NCI-H2081 (cell line): ENCODE results near the gene MREG.
A peak's percentile ranks its signal among the peaks of the same experiment; 100 is the strongest.
"Not testable (repeated sequence)": the region's sequence is repeated elsewhere in the genome, so short reads cannot be mapped to it uniquely, and the experiment has no call there.

ENCODE experiments used
- DNase-seq, 2 experiments: peaks; one replicate each; lab custom pipeline; 2025; lab: John Stamatoyannopoulos, UW

The MREG gene

GRCh38 chr2:215958257-215958656, 55.1 kb downstream of the MREG start:
- DNase-seq, result no peak

- not testable (repeated sequence) for DNase-seq
Observed at GRCh38 chr2:215957354-215958122, 55.8 kb downstream of the MREG start.

- DNase-seq, result no peak
Observed at GRCh38 chr2:215952860-215953637, 60.3 kb downstream of the MREG start.

DNA sequence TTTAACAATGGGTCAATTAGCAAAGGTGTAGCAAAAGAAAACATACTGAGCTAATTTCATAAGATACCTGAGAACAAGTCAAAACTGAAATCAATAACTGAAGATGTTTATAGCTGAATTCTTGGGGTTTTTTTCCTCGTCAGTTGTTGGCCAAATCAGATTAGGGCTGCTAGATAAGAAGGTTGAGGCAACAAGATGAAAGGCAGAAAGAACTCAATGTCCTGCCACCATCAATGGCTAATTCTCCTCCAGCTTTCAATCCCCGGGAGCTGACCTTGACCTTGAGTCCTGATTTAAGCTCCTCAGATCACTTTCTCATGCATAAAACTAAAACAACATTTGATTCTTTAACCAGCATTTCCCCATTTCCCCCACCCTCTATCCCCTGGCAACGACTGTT, 61.8 kb downstream of the MREG start:
- no peak for DNase-seq

DNA sequence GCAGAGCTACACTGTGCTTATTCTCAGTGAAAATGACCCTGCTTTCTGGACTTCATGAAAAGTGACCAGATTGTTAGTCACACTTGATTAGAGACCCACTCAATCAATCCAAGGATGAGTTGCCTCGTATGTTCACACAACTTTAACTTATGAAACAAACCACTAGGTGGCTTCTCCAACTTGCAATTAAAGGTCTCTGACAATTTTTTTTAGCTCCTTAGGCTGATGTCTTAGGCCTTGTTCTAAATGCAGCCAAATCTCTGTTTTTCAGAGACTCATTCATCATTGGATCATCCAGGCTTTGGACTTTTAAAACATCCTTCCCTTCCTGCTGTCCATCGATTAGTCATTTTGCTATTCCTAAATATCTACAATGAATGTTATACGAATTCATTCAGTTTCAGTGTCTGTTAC, 63.4 kb downstream of the MREG start:
- peak in 1 of 2 experiments; percentile 24 for DNase-seq

GRCh38 chr2:215948051-215948450, 65.3 kb downstream of the MREG start:
- no peak for DNase-seq

DNA sequence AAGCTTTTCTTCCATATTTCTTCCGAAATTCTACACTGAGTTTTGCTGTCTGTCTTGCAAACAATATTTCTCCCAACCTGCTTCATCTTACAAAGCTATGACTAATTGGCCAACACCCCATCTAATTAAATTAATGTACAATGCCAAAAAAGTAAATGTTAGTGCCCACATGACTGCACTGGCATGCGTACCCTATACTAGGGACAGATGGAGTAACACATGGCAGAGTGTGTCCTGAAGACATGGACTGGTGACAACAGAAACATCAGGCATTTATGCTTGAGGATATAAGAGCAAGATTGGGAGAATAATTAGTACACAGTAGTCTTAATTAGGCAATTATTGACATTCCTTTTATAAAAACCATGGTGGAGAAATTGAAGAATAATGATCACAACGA, 66.8 kb downstream of the MREG start:
- DNase-seq, result no peak

DNA sequence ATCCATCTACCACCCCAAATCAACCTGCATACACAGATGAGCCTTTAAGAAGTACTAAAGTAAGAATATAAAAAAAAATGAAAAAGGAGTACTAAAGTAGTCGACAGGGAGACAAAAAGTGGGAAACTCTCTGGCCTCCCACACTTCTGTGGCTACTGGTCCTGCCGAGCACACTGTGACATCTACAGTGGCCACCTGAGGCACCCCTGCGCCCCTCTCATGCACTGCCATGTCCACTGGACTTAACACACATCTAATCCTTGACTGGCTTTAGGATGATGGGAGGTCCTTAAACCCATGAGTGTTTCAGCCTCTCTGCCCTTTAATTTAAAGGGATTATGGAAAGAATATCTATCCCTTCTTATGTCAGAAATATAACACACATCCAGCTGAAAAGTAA, 71.2 kb downstream of the MREG start:
- no peak for DNase-seq

- no peak for DNase-seq
Observed at GRCh38 chr2:215941726-215942125, 71.6 kb downstream of the MREG start.

DNA sequence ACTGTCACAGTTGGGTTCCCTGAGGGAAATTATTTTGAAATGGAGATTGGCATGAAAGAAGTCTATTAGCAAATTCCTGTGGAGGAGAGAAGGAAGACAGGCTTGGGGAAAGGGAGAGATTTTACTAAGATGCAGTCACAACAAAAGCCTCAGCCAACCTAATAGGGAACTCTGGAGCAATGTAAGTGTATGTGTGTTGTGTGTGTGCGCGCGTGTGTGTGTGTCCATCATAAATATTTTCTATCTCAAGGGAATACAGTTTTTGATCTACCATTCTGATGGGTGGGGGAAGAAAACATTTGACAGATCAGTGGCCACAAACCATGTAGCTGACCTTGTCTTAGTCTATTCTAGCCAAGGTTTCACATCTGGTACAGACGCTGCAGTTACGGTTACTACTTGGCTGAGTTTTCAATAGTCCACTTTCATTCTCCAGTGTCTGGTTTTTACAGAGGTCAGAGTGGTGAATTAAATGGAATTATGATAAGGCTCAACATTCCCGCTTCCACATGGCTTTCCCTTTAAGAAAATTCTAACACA, 72.6 kb downstream of the MREG start:
- DNase-seq, result no peak

DNA sequence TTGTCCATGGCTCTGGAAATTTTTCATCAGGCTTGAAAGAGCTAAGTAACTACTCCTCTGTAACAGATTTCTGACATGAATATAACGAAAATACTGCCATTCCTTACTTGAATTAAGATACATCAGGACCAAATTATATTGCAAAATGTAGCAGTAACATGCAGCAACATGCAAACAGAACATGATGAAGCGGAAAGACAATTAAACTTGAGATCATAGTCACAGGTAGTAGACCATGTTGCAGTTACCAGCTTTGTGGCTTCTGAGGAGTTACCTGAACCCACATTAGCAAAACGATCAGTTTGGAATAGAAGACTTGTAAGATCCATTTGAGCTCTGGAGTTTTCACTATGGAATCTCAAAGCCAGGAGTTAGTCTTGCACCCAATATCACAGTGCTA, 76.2 kb downstream of the MREG start:
- no peak for DNase-seq

DNA sequence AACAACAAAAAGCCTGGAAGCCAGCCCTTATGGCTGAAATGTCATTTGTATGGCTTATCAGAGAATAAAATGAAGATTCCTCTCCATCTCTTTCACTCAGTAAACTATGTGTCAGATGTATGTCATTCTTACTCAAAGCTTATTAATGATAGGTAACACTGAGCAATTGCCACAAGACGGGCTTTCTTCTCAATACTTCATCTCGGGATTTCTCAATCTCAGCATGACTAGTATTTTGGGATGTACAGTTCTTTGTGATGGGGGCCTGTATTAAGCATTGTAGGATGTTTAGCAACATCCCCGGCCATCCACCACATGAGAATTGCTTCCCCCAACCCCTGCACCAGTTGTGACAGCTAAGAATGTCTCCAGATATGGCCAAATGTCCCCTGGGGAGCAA, 80.2 kb downstream of the MREG start:
- no peak for DNase-seq

- peak; percentile 65 to 74 for DNase-seq
Observed at GRCh38 chr2:215931256-215931903, 82.0 kb downstream of the MREG start.

DNA sequence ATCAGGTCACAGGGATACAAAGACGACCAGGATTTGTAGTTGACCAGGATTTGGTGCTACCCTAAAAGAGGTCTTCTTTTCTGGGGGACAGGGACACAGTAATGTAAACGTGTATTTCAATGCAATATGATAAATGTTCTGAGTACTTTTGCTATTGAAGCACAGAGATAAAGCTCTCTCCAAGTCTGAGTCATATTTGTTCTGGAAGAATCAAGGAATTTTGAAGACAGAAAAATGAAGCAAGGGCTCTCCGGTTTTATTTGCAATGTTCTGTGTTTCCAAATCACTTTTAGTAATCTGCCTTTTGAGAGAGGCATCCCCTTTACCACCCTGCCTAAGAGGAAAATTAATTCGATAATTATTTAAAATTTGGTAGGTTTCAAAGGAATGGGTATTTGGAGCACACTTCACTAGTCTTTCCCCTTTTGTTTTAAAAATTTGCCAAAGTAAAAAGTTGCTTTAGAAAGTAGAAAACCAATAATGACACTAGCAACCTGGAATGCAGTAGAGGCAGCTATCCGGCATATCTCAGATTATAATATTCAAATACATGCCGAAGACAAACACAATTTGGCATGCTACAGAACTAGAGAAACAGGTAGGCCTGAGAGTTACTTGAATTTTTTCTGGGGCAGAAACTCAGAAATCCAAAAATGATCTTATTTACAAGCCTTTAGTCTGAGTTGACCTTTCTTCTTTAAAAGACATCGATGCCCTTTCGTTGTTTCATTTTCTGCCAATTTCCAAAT, 82.7 kb downstream of the MREG start:
- no peak for DNase-seq

DNA sequence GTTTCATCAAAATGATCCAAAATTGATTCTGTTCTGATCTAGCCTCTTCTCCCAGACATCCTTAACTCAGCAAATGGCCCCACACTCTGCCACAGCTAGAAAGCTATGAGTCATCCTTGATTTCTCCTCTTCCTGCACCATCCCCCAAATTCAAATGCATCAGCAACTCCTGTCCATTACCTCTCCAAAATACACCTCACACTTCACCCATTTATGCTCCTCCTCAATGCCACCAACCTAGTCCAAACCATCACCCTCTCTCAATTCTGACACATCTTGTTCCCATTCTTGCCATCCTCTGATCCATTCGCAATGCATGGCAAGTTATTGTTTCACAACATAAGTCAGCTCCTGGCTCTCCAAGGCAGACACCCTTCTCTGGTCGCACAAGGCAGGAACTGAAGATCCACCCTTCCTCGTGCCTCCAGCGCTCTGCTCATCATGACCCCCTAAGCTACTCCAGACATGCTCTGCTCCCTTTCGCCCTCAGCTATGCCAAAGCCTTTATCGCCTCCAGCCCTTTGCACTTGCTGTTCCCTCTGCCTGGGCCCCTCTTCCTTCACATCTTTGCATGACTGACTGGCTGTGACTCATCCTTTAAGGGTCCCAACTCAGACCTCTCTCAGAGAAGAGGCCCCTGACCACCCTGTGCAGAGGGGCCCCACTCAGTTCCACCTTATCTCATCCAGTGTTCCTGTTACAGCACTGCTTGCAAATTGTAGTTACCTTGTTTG, 83.6 kb downstream of the MREG start:
- no peak for DNase-seq

DNA sequence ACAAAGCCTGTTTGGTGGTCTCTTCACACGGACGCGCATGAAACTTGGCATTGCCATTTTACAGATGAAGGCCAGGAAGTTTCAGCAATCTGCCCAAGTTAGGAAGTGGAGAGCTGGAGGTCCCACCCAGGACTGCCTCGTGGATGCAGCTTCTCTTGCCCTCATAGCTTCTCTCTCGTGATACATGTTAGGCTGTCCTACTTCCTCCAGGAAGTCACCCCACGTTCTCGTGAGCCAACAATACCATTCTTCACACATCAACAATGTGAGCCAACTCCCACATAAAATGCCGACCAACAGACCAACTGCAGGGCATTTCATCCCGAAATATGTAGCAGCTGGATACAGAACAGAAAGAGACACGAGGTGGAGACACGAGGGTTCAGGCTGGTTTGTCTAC, 85.3 kb downstream of the MREG start:
- no peak for DNase-seq

DNA sequence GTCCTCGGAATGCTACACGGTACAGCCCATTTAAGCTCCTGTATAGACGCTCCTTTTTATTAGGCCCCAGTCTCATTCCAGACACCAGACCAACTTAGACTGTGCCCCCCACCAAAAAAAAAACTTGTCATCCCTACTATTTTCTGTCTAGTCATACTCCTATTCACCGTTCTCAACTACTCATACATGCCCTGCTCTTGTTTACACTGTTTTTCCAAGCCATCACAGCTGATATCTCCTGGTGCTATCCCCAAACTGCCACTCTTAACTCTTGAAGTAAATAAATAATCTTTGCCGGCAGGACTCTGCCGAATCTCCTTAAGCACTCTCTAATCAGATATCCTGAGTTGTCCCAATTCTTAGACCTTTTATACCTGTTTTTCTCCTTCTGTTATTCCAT, 86.4 kb downstream of the MREG start:
- not testable (repeated sequence) for DNase-seq

DNA sequence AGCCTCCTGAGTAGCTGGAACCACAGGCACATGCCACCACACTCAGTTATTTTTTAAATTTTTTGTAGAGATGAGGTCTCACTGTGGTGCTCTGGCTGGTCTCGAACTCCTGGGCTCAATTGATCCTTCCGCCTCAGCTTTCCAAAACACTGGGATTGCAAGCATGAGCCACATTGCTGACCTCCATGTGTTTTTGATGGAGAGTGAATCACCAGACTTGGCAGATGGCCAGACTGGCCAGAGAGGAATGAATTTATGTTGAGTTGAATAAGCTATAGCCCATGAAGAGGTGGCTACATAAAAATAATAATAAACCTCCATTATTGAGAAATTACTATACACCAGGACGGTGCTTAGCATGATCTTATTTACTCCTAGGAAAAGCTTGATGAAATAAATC, 91.5 kb downstream of the MREG start:
- no peak for DNase-seq

- peak; percentile 35 to 63 for DNase-seq
Observed at GRCh38 chr2:215920244-215921100, 92.9 kb downstream of the MREG start.

- DNase-seq, result no peak
Observed at GRCh38 chr2:215919624-215920243, 93.6 kb downstream of the MREG start.
